IMR-90 (cell line): ENCODE data around the gene ANKDD1A. TPM values are rescaled to one million over a fixed set of nuclear protein-coding genes. Genes with fewer than 3 reads are reported as not detected.

ENCODE experiments used
- ATAC-seq: fragments of 200-7000 bp; cut with Tn5 transposase; 2 replicates; pipeline ENCODE4 v1.9.1; 2020; ENCODE audit warnings: low read depth, mild to moderate bottlenecking, moderate library complexity
- BruUV-seq: library from RNA; stranded (reverse); fragments of 400-500 nt; replicated peaks from 2 replicates; lab custom pipeline; 2021; lab: Mats Ljungman, UMichigan
- CTCF ChIA-PET: fragments of 300-600 bp; formaldehyde crosslinking; extraction: SDS; loops from one replicate; lab custom pipeline; 2021; ENCODE audit warnings: antibody characterized with exemption; lab: Yijun Ruan, JAX
- POLR2A ChIA-PET: fragments of 300-600 bp; sonication (Branson Sonifier 250); formaldehyde crosslinking; loops from one replicate; lab custom pipeline; 2022; ENCODE audit warnings: antibody characterized with exemption; ENCODE audit not compliant: unreplicated experiment; lab: Charles Lee
- DNase-seq: peaks from one replicate; pipeline ENCODE4 v3.0.0; 2013
- H2AFZ ChIP-seq: replicated peaks from 2 replicates; pipeline ENCODE3; 2013; ENCODE audit warnings: low read length, mild to moderate bottlenecking; ENCODE audit not compliant: poor library complexity
- H2AK5ac ChIP-seq: 2 replicates; pipeline ENCODE4 v1.6.1; 2013; ENCODE audit warnings: low read depth, low read length, inconsistent platforms
- H2AK9ac ChIP-seq: replicated peaks from 2 replicates; pipeline ENCODE3; 2013; ENCODE audit warnings: mild to moderate bottlenecking, low read depth, low read length, moderate library complexity; ENCODE audit not compliant: poor library complexity
- H2BK120ac ChIP-seq: 2 replicates; pipeline ENCODE4 v1.6.1; 2013; ENCODE audit warnings: low read depth, low read length, inconsistent platforms
- H2BK15ac ChIP-seq: 3 replicates; pipeline ENCODE4 v1.6.1; 2013; ENCODE audit warnings: low read depth, low read length, inconsistent platforms
- H2BK20ac ChIP-seq: 2 replicates; pipeline ENCODE4 v1.6.1; 2013; ENCODE audit warnings: low read depth, mild to moderate bottlenecking, inconsistent platforms, low read length, moderate library complexity
- H2BK5ac ChIP-seq: 2 replicates; pipeline ENCODE4 v1.6.1; 2013; ENCODE audit warnings: mild to moderate bottlenecking, low read depth, low read length, inconsistent platforms; ENCODE audit not compliant: poor library complexity, severe bottlenecking
- H3K14ac ChIP-seq: replicated peaks from 2 replicates; pipeline ENCODE4 v1.6.1; 2013; ENCODE audit warnings: low read depth, low read length, inconsistent platforms
- H3K18ac ChIP-seq: 2 replicates; pipeline ENCODE4 v1.6.1; 2013; ENCODE audit warnings: low read depth, low read length, control low read depth
- H3K23ac ChIP-seq: 2 replicates; pipeline ENCODE4 v1.6.1; 2013; ENCODE audit warnings: low read depth, low read length, inconsistent platforms
- H3K27ac ChIP-seq: 2 replicates; pipeline ENCODE4 v1.5.1; 2013; ENCODE audit warnings: mild to moderate bottlenecking, control low read depth, low read length; ENCODE audit not compliant: insufficient read depth
- H3K27me3 ChIP-seq: 2 replicates; pipeline ENCODE4 v1.6.1; 2013; ENCODE audit warnings: low read length; ENCODE audit not compliant: control insufficient read depth, insufficient read depth
- H3K36me3 ChIP-seq: 2 replicates; pipeline ENCODE4 v1.6.1; 2013; ENCODE audit warnings: low read length, mixed read lengths; ENCODE audit not compliant: control insufficient read depth, insufficient read depth
- H3K4ac ChIP-seq: 2 replicates; pipeline ENCODE4 v1.6.1; 2013; ENCODE audit warnings: low read depth, low read length, inconsistent platforms
- H3K4me1 ChIP-seq: 2 replicates; pipeline ENCODE4 v1.6.1; 2013; ENCODE audit warnings: low read length, mixed read lengths; ENCODE audit not compliant: control insufficient read depth, insufficient read depth
- H3K4me2 ChIP-seq: 2 replicates; pipeline ENCODE4 v1.6.1; 2013; ENCODE audit warnings: low read depth, mild to moderate bottlenecking, control low read depth, low read length, moderate library complexity
- H3K4me3 ChIP-seq: 2 replicates; pipeline ENCODE4 v1.5.1; 2013; ENCODE audit warnings: low read depth, mild to moderate bottlenecking, control low read depth, low read length, moderate library complexity; ENCODE audit not compliant: insufficient read depth
- H3K56ac ChIP-seq: 2 replicates; pipeline ENCODE4 v1.6.1; 2013; ENCODE audit warnings: low read length, inconsistent platforms; ENCODE audit not compliant: insufficient read depth; ENCODE audit errors: extremely low read depth
- H3K79me1 ChIP-seq, 2 experiments: 2 replicates each; pipeline ENCODE4 v1.6.1; 2013; ENCODE audit warnings: low read length in 2 of 2, inconsistent platforms in 1 of 2, low read depth in 1 of 2
- H3K9ac ChIP-seq: 2 replicates; pipeline ENCODE4 v1.6.1; 2013; ENCODE audit warnings: low read depth, low read length, control low read depth
- H3K9me1 ChIP-seq: 2 replicates; pipeline ENCODE4 v1.6.1; 2013; ENCODE audit warnings: low read length, inconsistent platforms; ENCODE audit not compliant: insufficient read depth
- H3K9me3 ChIP-seq: 2 replicates; pipeline ENCODE4 v1.6.1; 2013; ENCODE audit warnings: low read length; ENCODE audit not compliant: control insufficient read depth, insufficient read depth
- H4K20me1 ChIP-seq: 2 replicates; pipeline ENCODE4 v1.6.1; 2013; ENCODE audit warnings: low read length, inconsistent platforms; ENCODE audit not compliant: insufficient read depth
- H4K5ac ChIP-seq: 2 replicates; pipeline ENCODE4 v1.6.1; 2013; ENCODE audit warnings: mild to moderate bottlenecking, low read depth, low read length, control low read depth
- H4K8ac ChIP-seq, 2 experiments: 2 replicates each; pipeline ENCODE4 v1.6.1; 2013; ENCODE audit warnings: low read depth in 2 of 2, low read length in 2 of 2, control low read depth in 1 of 2, inconsistent platforms in 1 of 2
- H4K91ac ChIP-seq: 2 replicates; pipeline ENCODE4 v1.6.1; 2013; ENCODE audit warnings: low read depth, low read length, inconsistent platforms; ENCODE audit not compliant: insufficient read depth
- CEBPB ChIP-seq: IDR thresholded peaks from 2 replicates; pipeline ENCODE4 v1.6.1; 2012; ENCODE audit warnings: low read depth, low read length, improper control_type of control experiment
- ELK1 ChIP-seq: fragments of 150-350 bp; IDR thresholded peaks from 2 replicates; pipeline ENCODE4 v1.6.1; 2016; ENCODE audit warnings: low read depth, mild to moderate bottlenecking, low read length, moderate library complexity, borderline replicate concordance
- MAZ ChIP-seq: IDR thresholded peaks from 2 replicates; pipeline ENCODE4 v1.6.1; 2012; ENCODE audit warnings: low read depth, mild to moderate bottlenecking, low read length, improper control_type of control experiment, moderate library complexity, borderline replicate concordance
- MXI1 ChIP-seq: IDR thresholded peaks from 2 replicates; pipeline ENCODE4 v1.6.1; 2012; ENCODE audit warnings: low read depth, mild to moderate bottlenecking, low read length, moderate library complexity, borderline replicate concordance
- NFE2L2 ChIP-seq: fragments of 150-350 bp; IDR thresholded peaks from 2 replicates; pipeline ENCODE4 v1.6.1; 2016; ENCODE audit warnings: low read depth, mild to moderate bottlenecking, low read length
- POLR2A ChIP-seq: IDR thresholded peaks from 2 replicates; pipeline ENCODE4 v1.6.1; 2012; ENCODE audit warnings: mild to moderate bottlenecking, low read depth, low read length
- RAD21 ChIP-seq: IDR thresholded peaks from 2 replicates; pipeline ENCODE4 v1.6.1; 2012; ENCODE audit warnings: low read length, improper control_type of control experiment
- RCOR1 ChIP-seq: IDR thresholded peaks from 2 replicates; pipeline ENCODE4 v1.6.1; 2012; ENCODE audit warnings: mild to moderate bottlenecking, low read length, improper control_type of control experiment; ENCODE audit not compliant: insufficient replicate concordance
- SMC3 ChIP-seq: fragments of 150-350 bp; IDR thresholded peaks from 2 replicates; pipeline ENCODE4 v1.6.1; 2016; ENCODE audit warnings: low read depth, mild to moderate bottlenecking, antibody characterized with exemption, low read length, moderate library complexity
- USF2 ChIP-seq: fragments of 150-350 bp; IDR thresholded peaks from 2 replicates; pipeline ENCODE4 v1.6.1; 2017; ENCODE audit warnings: mild to moderate bottlenecking, antibody characterized with exemption, low read length, low read depth
- WGBS, 2 experiments: methylation state at CpG; one replicate each; pipeline versions ENCODE4 v1.1.5 to v1.1.7; 2013; ENCODE audit warnings: missing lambda C conversion rate in 2 of 2; ENCODE audit not compliant: insufficient read length in 1 of 2; ENCODE audit errors: extremely low coverage in 2 of 2; 5-methylcytosine and 5-hydroxymethylcytosine counted together
- dilution Hi-C: fragments of 300-500 bp; cut with HindIII; formaldehyde crosslinking; loops from one replicate; pipeline ENCODE4 v1.14.3; 2018; ENCODE audit warnings: low sequenced_read_pairs; ENCODE audit not compliant: unreplicated experiment
- in situ Hi-C: fragments of 300-500 bp; cut with MboI; formaldehyde crosslinking; loops from 3 replicates; pipeline ENCODE4 v1.14.3; 2019; ENCODE audit warnings: low sequenced_read_pairs, inconsistent platforms, mixed read lengths
- intact Hi-C: fragments of 100-400 bp; cut with micrococcal nuclease; formaldehyde crosslinking; loops from 2 replicates; pipeline ENCODE4 v1.10.0; 2022
- polyA plus RNA-seq, 3 experiments: library from polyadenylated mRNA; depleted of rRNA; stranded (reverse); fragments of >200 nt; gene quantifications; 2 replicates each; pipeline ENCODE4 v1.2.3, GENCODE V29; 2012; ENCODE audit warnings: low replicate concordance in 1 of 3
- total RNA-seq: library from RNA; depleted of rRNA; stranded (reverse); fragments of >200 nt; gene quantifications from 2 replicates; pipeline ENCODE4 v1.2.3, GENCODE V29; 2012

ANKDD1A gene
- total and polyA plus RNA-seq, 2 of the 4 experiments (the other 2 are of a cell fraction): 3.6 to 4.9 TPM

GRCh38 chr15:64915518-64916227, 4.0 kb downstream of the ANKDD1A start:
- no peak overlapping the region for H3K18ac ChIP-seq
- no peak overlapping the region for H2AK9ac ChIP-seq
- H3K23ac ChIP-seq: no peak overlapping the region
- H3K9ac ChIP-seq: no peak overlapping the region
- no peak for DNase-seq
- no peak overlapping the region for H2AK5ac ChIP-seq
- no peak overlapping the region for H4K8ac ChIP-seq
- no peak overlapping the region for H3K4me2 ChIP-seq
- 63% methylated on average over 6 of the region's 13 CpGs; no CpG with 5 or more reads in 1 of the 2 experiments for WGBS, 2 experiments
- POLR2A ChIA-PET: interaction anchor here (0.5 to 0.6 kb wide), 2 partner anchors 73 to 1481 kb away, joined by 5 read pairs; no protein-coding TSS in a partner anchor
- H3K27ac ChIP-seq: no peak overlapping the region
- no peak overlapping the region for H4K5ac ChIP-seq
- CTCF ChIA-PET: interaction anchor here (0.7 kb wide), 1 partner anchor 106 kb away, joined by 3 read pairs; no protein-coding TSS in a partner anchor
- no peaks in the 10 kb centered on the region for H3K27me3 ChIP-seq
- no peak overlapping the region for H2BK15ac ChIP-seq
- H2AFZ ChIP-seq: no peak overlapping the region
- H2BK5ac ChIP-seq: no peak overlapping the region
- no peak overlapping the region for H3K4me3 ChIP-seq
- no peaks in the 10 kb centered on the region; a peak in 1 of 4 replicates for H3K79me1 ChIP-seq
- intact Hi-C loops (no loop called here), dilution Hi-C loops (no loop called here), in situ Hi-C loops (no loop called here)
- peaks cover 4% of the 10 kb centered on the region; the same call in 1 of the 2 replicates for H3K9me1 ChIP-seq
- ATAC-seq: no peak
- no TSS peak for BruUV-seq
- H3K36me3 ChIP-seq: no peaks in the 10 kb centered on the region
- H3K4me1 ChIP-seq: 0 out of 2 replicates have a peak, but pooled peaks cover 2% of the 10 kb centered on the region
- no peak for TF ChIP-seq ELK1
- no peak for TF ChIP-seq RAD21
- TF ChIP-seq CEBPB: no peak
- TF ChIP-seq NFE2L2: no peak
- TF ChIP-seq POLR2A: no peak
- TF ChIP-seq MAZ: no peak
- TF ChIP-seq MXI1: no peak
- no peak for TF ChIP-seq USF2
- no peak for TF ChIP-seq RCOR1
- TF ChIP-seq SMC3: no peak
- H4K91ac ChIP-seq: no peak overlapping the region
- no peaks in the 10 kb centered on the region for H4K20me1 ChIP-seq
- H3K14ac ChIP-seq: no peak overlapping the region
- H3K56ac ChIP-seq: no peak overlapping the region
- no peak overlapping the region for H2BK120ac ChIP-seq
- no peak overlapping the region for H2BK20ac ChIP-seq
- no peak overlapping the region for H3K4ac ChIP-seq
- no peaks in the 10 kb centered on the region for H3K9me3 ChIP-seq
